Heart left ventricle (tissue), 13 donors: ENCODE data around the gene KRR1.

Source experiments
- CTCF ChIP-seq, 12 donors: fragments of 200-600 bp; sonication (generic) in 4 of 12; IDR thresholded peaks; one replicate each; pipeline versions ENCODE4 v1.5.0 to v1.8.0; 2018 to 2022; ENCODE audit warnings: antibody characterized with exemption in 12 of 12, mild to moderate bottlenecking in 5 of 12
- POLR2A ChIP-seq, 2 donors: fragments of 450-650 bp; IDR thresholded peaks; one replicate each; pipeline ENCODE4 v1.6.1; 2017; ENCODE audit warnings: antibody characterized with exemption in 2 of 2, mild to moderate bottlenecking in 2 of 2, moderate library complexity in 2 of 2
- donor health status: ischemic (EF 13 %, LVEDD 7.1; RV severe dilation, severe dysfunction).
- donor health status: DM: no; HTN: yes; CAD: no.
- donor health status: DM: no; HTN: no; CAD: no.
- donor health status: ischemic (EF 25% LVEDD 6.9; RV normal size, moderate dysfunction).
- donor health status: ischemic (EF 25% LVEDD 5.7; RV mildly dilated, moderate dysfunction).
- donor health status: ischemic (EF 35%, LVEDD 5.7; RV mildly dilated, moderate dysfunction).
- donor health status: nonischemic (EF 11% LVEDD 7.7; RV severe dilation, severe dysfunction).
- donor health status: DM: yes; HTN: yes; CAD: no.
- donor health status: PGD.
- donor health status: ischemic (EF 29% LVEDD 5.4; RV normal size, mild dysfunction).
- donor health status: nonischemic (EF 23%, LVEDD 6.1; RV moderate dilation, normal function).

GRCh38 chr12:75476071-75476470 lies 35.3 kb downstream of the KRR1 start:
- no peak for TF ChIP-seq CTCF (IDR thresholded peaks at IDR 0.05)
- no peak for TF ChIP-seq POLR2A (IDR thresholded peaks at IDR 0.05)
